Naive thymus-derived CD8-positive, alpha-beta T cell (primary cell): ENCODE data around the gene BRSK2. TPM values are rescaled to one million over a fixed set of nuclear protein-coding genes. Genes with fewer than 3 reads are reported as not detected.

Source experiments
- ATAC-seq, 2 donors: fragments of 150-1000 bp; cut with Tn5 transposase in 1 of 2; sonication (Bioruptor Pico), chemical (Tn5 transposase) in 1 of 2; 1 replicate in 1 of 2; 2 replicates in 1 of 2; pipeline ENCODE4 v1.10.0; 2021; ENCODE audit warnings: mild to moderate bottlenecking in 2 of 2, moderate library complexity in 2 of 2
- POLR2A ChIA-PET: fragments of 350-600 bp; sonication (Branson Sonifier 250); formaldehyde crosslinking; loops from one replicate; lab custom pipeline; 2021; ENCODE audit warnings: antibody characterized with exemption; lab: Charles Lee
- DNase-seq, 10 donors: peaks; one replicate each; pipeline versions ENCODE4 v3.0.0 to v3.0.0-alpha.2; 2020 to 2022
- H3K27ac Mint-ChIP-seq, 10 donors: one replicate each; pipeline ENCODE4 v1.8.0; 2020 to 2022; ENCODE audit warnings: mild to moderate bottlenecking in 10 of 10, mixed read lengths in 10 of 10, moderate library complexity in 4 of 10, inconsistent platforms in 1 of 10
- H3K27me3 Mint-ChIP-seq, 5 donors: one replicate each; pipeline ENCODE4 v1.8.0; 2021 to 2022; ENCODE audit warnings: mixed read lengths in 5 of 5
- H3K36me3 Mint-ChIP-seq, 3 donors: one replicate each; pipeline ENCODE4 v1.8.0; 2020 to 2022; ENCODE audit warnings: mixed read lengths in 3 of 3, mild to moderate bottlenecking in 2 of 3, inconsistent platforms in 1 of 3
- H3K4me1 Mint-ChIP-seq, 4 donors: one replicate each; pipeline ENCODE4 v1.8.0; 2021 to 2022; ENCODE audit warnings: mixed read lengths in 4 of 4
- H3K4me3 Mint-ChIP-seq, 10 donors: one replicate each; pipeline ENCODE4 v1.8.0; 2020 to 2022; ENCODE audit warnings: mild to moderate bottlenecking in 10 of 10, mixed read lengths in 10 of 10, moderate library complexity in 6 of 10, inconsistent platforms in 1 of 10
- H3K9me3 Mint-ChIP-seq, 9 donors: one replicate each; pipeline ENCODE4 v1.8.0; 2020 to 2022; ENCODE audit warnings: mixed read lengths in 9 of 9, mild to moderate bottlenecking in 3 of 9, inconsistent platforms in 1 of 9, moderate library complexity in 1 of 9
- polyA plus RNA-seq, 3 donors: library from polyadenylated mRNA; unstranded; fragments of 300-500 nt; fragmentation: Illumina TruSeq; gene quantifications; one replicate each; pipeline ENCODE4 v1.2.3, GENCODE V29; 2021
- total RNA-seq, 8 experiments: library from RNA in 2 of 8; stranded (reverse) in 2 of 8; gene quantifications; one replicate each; pipeline ENCODE4 v1.2.3 and lab custom pipeline; 2021 to 2026

The BRSK2 gene
- total and polyA plus RNA-seq, 5 experiments from 2014 or later = 0.42 to 1.3 TPM; not detected in 3

GRCh38 chr11:1395773-1396374 is 6.1 kb downstream of the BRSK2 start:
- POLR2A ChIA-PET = interaction anchor here (0.6 kb wide), 1 partner anchor 41 kb away, joined by 3 read pairs; no protein-coding TSS in a partner anchor
- Mint-ChIP-seq H3K4me1 (peaks cover 0 to 11% (median 5%) of the 10 kb centered on the region in 4 donors), H3K27ac (no peak overlapping the region)

GRCh38 chr11:1396375-1396841 is 6.7 kb downstream of the BRSK2 start:
- H3K4me3 Mint-ChIP-seq = no peak overlapping the region
- DNase-seq (no peak), ATAC-seq (no peak)
- peaks cover 7 to 39% (median 16%) of the 10 kb centered on the region in 5 donors for H3K27me3 Mint-ChIP-seq
- POLR2A ChIA-PET = no interaction called here
- no peaks in the 10 kb centered on the region for H3K36me3 Mint-ChIP-seq
- no peaks in the 10 kb centered on the region for H3K9me3 Mint-ChIP-seq
- no peak overlapping the region for H3K27ac Mint-ChIP-seq
- H3K4me1 Mint-ChIP-seq = peaks cover 0 to 7% (median 3%) of the 10 kb centered on the region in 4 donors

More at GRCh38 chr11:1395773-1396374, 6.1 kb downstream of the BRSK2 start:
- no peaks in the 10 kb centered on the region for H3K9me3 Mint-ChIP-seq
- H3K4me3 Mint-ChIP-seq = no peak overlapping the region
- H3K36me3 Mint-ChIP-seq = no peaks in the 10 kb centered on the region
- DNase-seq (no peak), ATAC-seq (no peak)
- peaks cover 7 to 38% (median 17%) of the 10 kb centered on the region in 5 donors for H3K27me3 Mint-ChIP-seq

GRCh38 chr11:1397146-1397861 is 7.6 kb downstream of the BRSK2 start:
- no peak for DNase-seq
- Mint-ChIP-seq H3K4me3 (no peak overlapping the region), H3K27me3 (peaks cover 2 to 34% (median 10%) of the 10 kb centered on the region in 5 donors), H3K4me1 (peaks cover 0 to 2% (median under 1%) of the 10 kb centered on the region in 4 donors), H3K9me3 (no peaks in the 10 kb centered on the region), H3K27ac (no peak overlapping the region), H3K36me3 (no peaks in the 10 kb centered on the region)
- no peak for ATAC-seq
- POLR2A ChIA-PET = no interaction called here

- H3K4me3 Mint-ChIP-seq = no peak overlapping the region
- no peak for ATAC-seq
These were observed 8.3 kb downstream of the BRSK2 start for GRCh38 chr11:1397862-1398527.

GRCh38 chr11:1398528-1399235 is 8.9 kb downstream of the BRSK2 start:
- Mint-ChIP-seq H3K4me1 (no peaks in the 10 kb centered on the region), H3K27me3 (peaks cover 0 to 20% (median 5%) of the 10 kb centered on the region in 5 donors), H3K4me3 (no peak overlapping the region), H3K9me3 (no peaks in the 10 kb centered on the region), H3K27ac (no peak overlapping the region), H3K36me3 (no peaks in the 10 kb centered on the region)
- ATAC-seq = no peak
- POLR2A ChIA-PET = interaction anchor here (0.5 kb wide), 1 partner anchor 101 kb away, joined by 3 read pairs; no protein-coding TSS in a partner anchor
- peak in 1 of 10 donors; percentile 4 for DNase-seq

More at GRCh38 chr11:1397862-1398527, 8.3 kb downstream of the BRSK2 start:
- POLR2A ChIA-PET = no interaction called here
- Mint-ChIP-seq H3K27ac (no peak overlapping the region), H3K27me3 (peaks cover 2 to 27% (median 10%) of the 10 kb centered on the region in 5 donors), H3K36me3 (no peaks in the 10 kb centered on the region), H3K9me3 (no peaks in the 10 kb centered on the region), H3K4me1 (peaks cover 0 to 2% (median 0%) of the 10 kb centered on the region in 4 donors)
- DNase-seq = no peak

- no peaks in the 10 kb centered on the region for H3K9me3 Mint-ChIP-seq
- H3K27me3 Mint-ChIP-seq = peaks cover 0 to 18% (median 5%) of the 10 kb centered on the region in 5 donors
- POLR2A ChIA-PET = no interaction called here
- DNase-seq = peak in 1 of 10 donors; percentile 2
- no peaks in the 10 kb centered on the region for H3K36me3 Mint-ChIP-seq
- ATAC-seq = no peak
- no peak overlapping the region for H3K4me3 Mint-ChIP-seq
- H3K4me1 Mint-ChIP-seq = no peaks in the 10 kb centered on the region
- no peak overlapping the region for H3K27ac Mint-ChIP-seq
These were observed 9.9 kb downstream of the BRSK2 start for GRCh38 chr11:1399386-1400316.

GRCh38 chr11:1400317-1401170 is 10.8 kb downstream of the BRSK2 start:
- Mint-ChIP-seq H3K36me3 (no peaks in the 10 kb centered on the region), H3K4me3 (no peak overlapping the region), H3K27ac (no peak overlapping the region), H3K4me1 (no peaks in the 10 kb centered on the region), H3K27me3 (peaks cover 0 to 18% (median 5%) of the 10 kb centered on the region in 5 donors), H3K9me3 (no peaks in the 10 kb centered on the region)
- ATAC-seq = no peak
- POLR2A ChIA-PET = no interaction called here
- DNase-seq = peak in 1 of 10 donors; percentile 3

GRCh38 chr11:1401171-1401445 is 11.4 kb downstream of the BRSK2 start:
- no peak overlapping the region for H3K4me3 Mint-ChIP-seq
- H3K4me1 Mint-ChIP-seq = no peaks in the 10 kb centered on the region
- POLR2A ChIA-PET = no interaction called here
- DNase-seq (no peak), ATAC-seq (no peak)
- H3K36me3 Mint-ChIP-seq = no peaks in the 10 kb centered on the region
- peak overlapping the region in 1 of 10 donors; percentile 18 for H3K27ac Mint-ChIP-seq
- H3K27me3 Mint-ChIP-seq = peaks cover 0 to 18% (median 5%) of the 10 kb centered on the region in 5 donors
- no peaks in the 10 kb centered on the region for H3K9me3 Mint-ChIP-seq

GRCh38 chr11:1401656-1402221 is 12.0 kb downstream of the BRSK2 start:
- ATAC-seq = peak; percentile 39 to 67
- Mint-ChIP-seq H3K27me3 (peaks cover 0 to 18% (median 5%) of the 10 kb centered on the region in 5 donors), H3K4me3 (no peak overlapping the region), H3K9me3 (no peaks in the 10 kb centered on the region), H3K4me1 (no peaks in the 10 kb centered on the region), H3K27ac (no peak overlapping the region), H3K36me3 (no peaks in the 10 kb centered on the region)
- peak in 9 of 10 donors; percentile 19 to 71 (median 47) for DNase-seq
- POLR2A ChIA-PET = interaction anchor here (1.0 kb wide), 1 partner anchor 19 kb away, joined by 3 read pairs; no protein-coding TSS in a partner anchor

- Mint-ChIP-seq H3K36me3 (no peaks in the 10 kb centered on the region), H3K27ac (no peak overlapping the region), H3K9me3 (no peaks in the 10 kb centered on the region), H3K4me1 (no peaks in the 10 kb centered on the region), H3K27me3 (peaks cover 0 to 18% (median 5%) of the 10 kb centered on the region in 5 donors), H3K4me3 (no peak overlapping the region)
- POLR2A ChIA-PET = interaction anchor here (1.0 kb wide), 1 partner anchor 20 kb away, joined by 3 read pairs; no protein-coding TSS in a partner anchor
- ATAC-seq (no peak), DNase-seq (no peak)
These were observed 12.8 kb downstream of the BRSK2 start for GRCh38 chr11:1402355-1403077.
